Measurements from ENCODE around the gene ST8SIA5. TPM values are rescaled to one million over a fixed set of nuclear protein-coding genes. Genes with fewer than 3 reads are reported as not detected.

ST8SIA5 gene
- total and polyA plus RNA-seq, 2 donors (not counting 3 experiments of a cell fraction or from before 2014, with no cell fraction given) = 0.25 to 0.62 TPM

- Histone ChIP-seq H3K36me3 (ENCODE audit: control insufficient read depth in 2 of 2, extremely low read depth in 1 of 2, insufficient read depth in 2 of 2, low read length in 2 of 2) (no peaks in the 10 kb centered on the region), H4K20me1 (replicated peaks; ENCODE audit: control insufficient read depth, extremely low read depth, insufficient read depth, low read length) (no peaks in the 10 kb centered on the region), H3K79me2 (ENCODE audit: control insufficient read depth, insufficient read depth, low read length) (no peaks in the 10 kb centered on the region), H3K27me3 (ENCODE audit: control insufficient read depth in 2 of 2, insufficient read depth in 2 of 2, low read length in 2 of 2) (peaks cover 5 to 7% of the 10 kb centered on the region in 2 experiments), H3K9me1 (replicated peaks; ENCODE audit: control insufficient read depth, extremely low read depth, insufficient read depth, low read length) (no peaks in the 10 kb centered on the region), H3K4me3 (replicated peaks in 1 of 3; ENCODE audit: insufficient read depth in 1 of 3, low read depth in 1 of 3, low read length in 3 of 3) (no peak overlapping the region), H3K4me1 (ENCODE audit: control insufficient read depth, extremely low read depth, insufficient read depth, low read length) (no peaks in the 10 kb centered on the region), H3K9me3 (replicated peaks; ENCODE audit: control insufficient read depth, insufficient read depth, low read length) (no peaks in the 10 kb centered on the region), H3K4me2 (ENCODE audit: insufficient read depth, low read length) (no peak overlapping the region), H3K9ac (replicated peaks; ENCODE audit: extremely low read depth, insufficient read depth, low read length) (no peak overlapping the region), H3K27ac (ENCODE audit: insufficient read depth, low read depth, low read length) (no peak overlapping the region), H2AFZ (ENCODE audit: low read depth, low read length) (no peak overlapping the region)
- dilution Hi-C loops (cut with MboI; ENCODE audit: extremely low pct_ligation_motif_present, low sequenced_read_pairs) (no loop called here), intact Hi-C loops (cut with micrococcal nuclease) (loop anchor here (10.0 kb wide), 1 partner anchor 262 kb away; the partner anchor contains the start of genes KATNAL2 and PIAS2)
- FAIRE-seq = peak; percentile 21
- ChIA-PET CTCF (no interaction called here), POLR2A (no interaction called here)
- TF ChIP-seq POLR2AphosphoS5 (IDR thresholded peaks at IDR 0.05; ENCODE audit: insufficient read depth, low read depth, low read length) = no peak
- no peak for TF ChIP-seq JUN (IDR thresholded peaks at IDR 0.05; ENCODE audit: borderline replicate concordance, insufficient read depth, insufficient read length, low read depth)
- TF ChIP-seq POLR2A (IDR thresholded peaks at IDR 0.05; ENCODE audit: low read depth, low read length) = no peak
- TF ChIP-seq FOS (IDR thresholded peaks at IDR 0.05; ENCODE audit: borderline replicate concordance, insufficient read depth, low read length) = no peak
- no peak for TF ChIP-seq CTCF (IDR thresholded peaks at IDR 0.05; ENCODE audit: extremely low read depth in 1 of 2, insufficient read depth in 1 of 2, low read depth in 1 of 2, low read length in 2 of 2)
- no peak for TF ChIP-seq GATA2 (IDR thresholded peaks at IDR 0.05; ENCODE audit: insufficient read depth, insufficient read length, low read depth, low read length)
- no peak for TF ChIP-seq MYC (IDR thresholded peaks at IDR 0.05; ENCODE audit: low read depth, low read length)
- no peak for TF ChIP-seq MAX (IDR thresholded peaks at IDR 0.05; ENCODE audit: insufficient read depth, insufficient read length)
- TF ChIP-seq EZH2 (IDR thresholded peaks at IDR 0.05; ENCODE audit: borderline replicate concordance, low read depth, low read length, severe bottlenecking) = no peak
- no TSS peak for BruUV-seq (replicated peaks)
- DNase-seq (ENCODE audit: low read depth, low spot score) = no peak
Measured at GRCh38 chr18:46652372-46652771, 104.5 kb downstream of the ST8SIA5 start.

Measured in endothelial cell of umbilical vein (primary cell).